HG03469 (cell line): ENCODE data around the gene PCGF3.

Experiments
- ATAC-seq: cut with Tn5 transposase; IDR thresholded peaks from one replicate; pipeline ENCODE4 v1.9.1; 2021; ENCODE audit warnings: mild to moderate bottlenecking, moderate library complexity, moderate number of reproducible peaks; ENCODE audit not compliant: unreplicated experiment

PCGF3 gene

GRCh38 chr4:705278-706082 is at the start of gene PCGF3:
Gene PCGF3 (plus strand): TSS chr4:705832. CDS start chr4:733681, 27,849 bp downstream.
- peak; percentile 69 for ATAC-seq

- ATAC-seq, result no peak
These were observed 48.9 kb upstream of the PCGF3 start for GRCh38 chr4:656436-657337.

GRCh38 chr4:657338-657833 is 48.2 kb upstream of the PCGF3 start:
- no peak for ATAC-seq

GRCh38 chr4:657834-658667 is 47.6 kb upstream of the PCGF3 start:
- no peak for ATAC-seq

GRCh38 chr4:658681-659667 is 46.7 kb upstream of the PCGF3 start:
- ATAC-seq, result no peak

GRCh38 chr4:659851-660250 is 45.8 kb upstream of the PCGF3 start:
- no peak for ATAC-seq

- ATAC-seq, result no peak
These were observed 45.2 kb upstream of the PCGF3 start for GRCh38 chr4:660401-660800.

- no peak for ATAC-seq
These were observed 44.4 kb upstream of the PCGF3 start for GRCh38 chr4:661231-661630.

- ATAC-seq, result no peak
These were observed 43.5 kb upstream of the PCGF3 start for GRCh38 chr4:661881-662761.

GRCh38 chr4:663046-663437 is 42.6 kb upstream of the PCGF3 start:
- ATAC-seq, result no peak

- ATAC-seq, result peak; percentile 42
These were observed 41.9 kb upstream of the PCGF3 start for GRCh38 chr4:663438-664428.

GRCh38 chr4:664713-665231 is 40.9 kb upstream of the PCGF3 start:
- no peak for ATAC-seq

GRCh38 chr4:665381-665750 is 40.3 kb upstream of the PCGF3 start:
- no peak for ATAC-seq

- no peak for ATAC-seq
These were observed 39.7 kb upstream of the PCGF3 start for GRCh38 chr4:665751-666435.

- ATAC-seq, result no peak
These were observed 39.2 kb upstream of the PCGF3 start for GRCh38 chr4:666436-666810.

- ATAC-seq, result no peak
These were observed 38.6 kb upstream of the PCGF3 start for GRCh38 chr4:666822-667544.
